ENCODE measurements around the gene IFITM10.

- no peak for TF ChIP-seq POLR2A (IDR thresholded peaks at IDR 0.05)
- no peak for TF ChIP-seq CTCF (IDR thresholded peaks at IDR 0.05)
- peak in 1 of 2 donors; percentile 80 for TF ChIP-seq POLR2AphosphoS5 (IDR thresholded peaks at IDR 0.05; ENCODE audit: insufficient read depth in 1 of 2, low read depth in 1 of 2)
These were observed 10.1 kb upstream of the IFITM10 start for GRCh38 chr11:1760351-1761109.
